UCSD-AML1 (cell line): ENCODE results near the gene NKD1.

ENCODE experiments used
- DNase-seq: peaks from one replicate; lab custom pipeline; 2025; ENCODE audit not compliant: unreplicated experiment; lab: John Stamatoyannopoulos, UW

NKD1 gene

GRCh38 chr16:50519001-50519400 is 29.2 kb upstream of the NKD1 start:
- DNase-seq, result no peak

DNA sequence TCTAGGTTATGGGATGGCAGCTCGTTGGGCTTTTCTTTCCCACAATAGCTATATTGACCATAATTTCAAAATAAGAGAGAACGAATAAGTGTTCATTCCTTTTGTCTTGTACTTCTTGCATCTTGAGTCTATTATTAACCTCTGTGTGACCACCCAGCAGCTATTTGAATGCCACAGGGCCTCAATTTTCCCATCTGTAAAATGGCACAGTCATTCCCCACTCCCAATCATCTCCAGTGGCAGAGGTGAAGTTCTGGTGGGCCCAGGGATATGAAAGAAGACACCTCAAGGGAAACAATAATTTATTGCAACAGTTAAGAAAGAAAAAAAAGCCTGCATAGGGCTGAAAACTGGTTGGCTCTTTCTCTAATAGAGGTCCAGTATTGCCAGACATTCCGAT is 28.6 kb upstream of the NKD1 start:
- no peak for DNase-seq

DNA sequence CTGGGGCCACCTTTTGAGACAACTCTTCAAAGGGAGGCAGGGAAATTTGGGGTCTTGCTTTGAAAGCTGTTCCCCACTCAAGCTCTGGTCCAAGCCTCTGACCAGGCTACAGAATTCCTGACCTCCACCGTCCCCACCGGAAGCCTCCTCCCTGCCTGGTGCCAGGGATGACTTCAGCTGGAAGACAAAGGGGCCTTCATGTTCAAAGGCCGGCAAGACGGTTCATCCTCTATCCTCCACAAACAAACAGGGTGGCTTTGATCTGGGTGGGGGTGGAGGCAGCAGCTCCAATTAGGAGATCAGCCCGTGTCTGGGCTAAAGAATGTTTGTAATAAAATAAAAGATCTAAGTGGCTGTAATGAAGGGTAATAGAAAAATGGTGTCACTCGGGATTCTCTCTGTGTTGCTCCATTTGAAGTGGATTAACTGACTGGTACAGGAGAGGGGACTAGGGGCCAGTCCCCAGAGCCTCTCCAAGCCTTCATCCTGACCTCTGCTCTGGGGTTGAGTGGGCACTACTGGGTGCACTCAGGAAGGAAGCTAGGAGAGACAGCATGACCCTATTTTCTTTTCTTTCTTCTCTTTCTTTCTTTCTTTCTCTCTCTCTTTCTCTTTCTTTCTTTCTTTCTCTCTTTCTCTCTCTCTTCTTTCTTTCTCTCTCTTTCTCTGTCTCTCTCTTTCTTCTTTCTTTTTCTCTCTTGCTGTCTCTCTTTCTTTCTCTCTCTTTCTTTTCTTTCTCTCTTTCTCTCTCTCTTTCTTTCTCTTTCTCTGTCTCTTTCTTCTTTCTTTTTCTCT is 27.5 kb upstream of the NKD1 start:
- no peak for DNase-seq

DNA sequence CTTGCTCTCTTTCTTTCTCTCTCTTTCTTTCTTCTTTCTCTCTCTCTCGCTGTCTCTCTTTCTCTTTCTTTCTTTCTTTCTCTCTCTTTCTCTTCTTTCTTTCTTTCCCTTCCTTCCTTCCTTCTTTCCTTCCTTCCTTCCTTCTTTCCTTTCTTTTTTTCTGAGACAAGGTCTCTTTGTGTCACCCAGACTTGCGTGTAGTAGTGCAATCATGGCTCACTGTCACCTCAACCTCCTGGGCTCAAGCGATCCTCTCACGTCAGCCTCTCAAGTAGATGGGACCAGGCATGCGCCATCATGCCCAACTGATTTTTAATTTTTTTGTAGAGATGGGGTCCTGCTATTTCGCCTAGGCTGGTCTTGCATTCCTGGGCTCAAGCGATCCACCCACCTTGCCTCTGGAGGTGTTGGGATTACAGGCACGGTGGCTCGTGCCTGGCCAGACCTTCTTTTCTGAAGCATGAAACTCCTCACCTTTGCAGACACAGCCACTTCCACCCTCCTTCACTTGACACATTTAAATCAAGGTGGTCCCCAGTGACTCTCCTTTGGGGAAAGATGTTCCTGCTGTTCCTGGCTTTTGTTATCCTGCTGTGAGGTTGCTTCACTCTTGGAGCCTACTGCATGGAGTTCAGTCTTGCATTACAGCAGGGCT is 26.8 kb upstream of the NKD1 start:
- DNase-seq, result no peak

GRCh38 chr16:50522324-50522723 is 25.9 kb upstream of the NKD1 start:
- DNase-seq, result no peak

DNA sequence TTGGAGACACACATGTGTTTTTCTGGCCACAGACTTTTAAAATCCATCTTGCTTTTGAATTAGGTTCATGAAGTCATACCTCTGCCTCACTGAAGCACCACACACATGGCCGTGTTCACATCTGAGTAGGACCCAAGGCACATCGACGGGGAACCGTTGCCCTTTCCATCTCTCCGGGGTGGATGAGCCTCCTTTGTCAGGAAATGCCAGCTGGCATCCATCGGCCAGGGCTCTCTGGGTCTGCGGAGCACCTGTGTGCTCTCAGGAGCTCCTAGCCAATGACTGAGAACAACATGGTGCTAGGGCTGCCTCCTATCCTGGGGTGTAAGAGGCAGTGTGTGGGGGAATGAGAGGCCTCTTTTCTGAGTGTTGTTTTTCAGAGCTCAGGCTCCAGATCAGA is 24.5 kb upstream of the NKD1 start:
- no peak for DNase-seq

DNA sequence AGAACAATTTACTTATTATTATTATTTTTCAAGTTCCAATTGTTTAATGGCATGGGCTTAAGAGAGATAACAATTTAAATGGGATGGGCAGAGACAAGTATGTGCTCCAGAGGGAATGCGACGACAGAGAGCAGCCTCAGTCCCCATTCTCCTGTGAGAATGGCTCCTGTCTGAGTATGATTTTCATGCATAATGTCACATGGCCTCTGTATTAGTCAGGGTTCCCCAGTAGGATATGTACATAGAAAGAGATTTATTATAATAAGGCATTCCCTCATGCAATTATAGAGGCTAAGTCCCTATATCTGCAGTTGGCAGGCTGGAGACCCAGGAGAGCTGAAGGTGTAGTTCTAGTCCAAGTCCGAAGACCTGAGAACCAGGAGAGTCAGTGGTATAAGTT is 22.9 kb upstream of the NKD1 start:
- DNase-seq, result no peak

DNA sequence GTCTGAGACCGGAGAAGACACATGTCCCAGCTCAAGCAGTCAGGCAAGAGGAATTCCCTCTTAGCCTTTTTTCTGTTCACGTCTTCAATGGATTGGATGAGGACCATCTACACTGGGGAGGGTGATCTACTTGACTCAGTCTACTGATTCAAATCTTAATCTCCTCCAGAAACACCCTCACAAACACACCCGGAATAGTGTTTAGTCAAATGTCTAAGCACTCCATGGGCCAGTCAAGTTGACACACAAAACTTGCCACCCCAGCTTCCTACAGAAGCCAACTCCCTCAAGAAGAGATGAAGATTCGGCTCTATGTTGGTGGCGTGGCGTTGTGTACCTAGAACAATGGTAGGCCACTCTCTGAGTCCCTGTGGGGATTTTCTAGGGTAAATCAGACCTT is 22.5 kb upstream of the NKD1 start:
- DNase-seq, result no peak

DNA sequence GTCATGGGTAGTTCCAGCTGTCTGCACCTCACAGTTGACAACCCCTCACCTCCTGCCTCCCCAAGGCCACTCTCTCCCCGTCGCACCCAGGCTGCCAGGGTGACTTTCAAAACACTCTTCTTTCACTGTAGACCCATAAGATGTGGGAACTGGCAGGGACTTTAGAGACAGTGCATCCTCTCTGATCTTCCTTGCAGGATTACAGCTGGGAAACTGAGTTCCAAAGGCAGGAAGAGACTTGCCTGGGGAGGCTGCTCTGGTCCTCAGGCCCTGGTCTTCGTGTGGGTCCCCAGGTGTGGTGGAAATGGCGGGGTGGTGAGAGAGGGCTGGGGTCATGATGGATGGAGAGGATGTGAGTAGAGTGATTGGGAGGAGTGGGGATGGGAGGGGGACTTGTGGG is 21.9 kb upstream of the NKD1 start:
- no peak for DNase-seq

GRCh38 chr16:50526796-50527195 is 21.4 kb upstream of the NKD1 start:
- DNase-seq, result no peak

GRCh38 chr16:50528820-50529219 is 19.4 kb upstream of the NKD1 start:
- no peak for DNase-seq

DNA sequence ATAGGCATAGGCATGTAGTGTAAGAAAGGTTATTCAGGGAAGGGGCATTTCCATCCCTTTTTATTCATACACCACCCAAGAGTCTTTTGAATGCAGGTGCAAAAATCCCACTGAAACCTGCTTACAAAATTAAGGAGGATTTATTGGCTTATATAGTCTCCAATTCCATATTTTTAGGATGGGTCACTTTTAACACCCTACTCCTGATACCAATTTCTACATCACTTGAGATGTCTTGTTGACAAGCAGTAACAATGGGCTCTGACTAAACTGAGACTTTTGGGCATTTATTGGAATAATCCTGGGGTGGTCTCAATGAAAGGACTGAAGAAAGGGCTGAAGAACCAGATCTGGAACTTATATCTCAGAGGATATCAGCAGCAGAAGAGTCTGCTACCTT is 18.9 kb upstream of the NKD1 start:
- no peak for DNase-seq

DNA sequence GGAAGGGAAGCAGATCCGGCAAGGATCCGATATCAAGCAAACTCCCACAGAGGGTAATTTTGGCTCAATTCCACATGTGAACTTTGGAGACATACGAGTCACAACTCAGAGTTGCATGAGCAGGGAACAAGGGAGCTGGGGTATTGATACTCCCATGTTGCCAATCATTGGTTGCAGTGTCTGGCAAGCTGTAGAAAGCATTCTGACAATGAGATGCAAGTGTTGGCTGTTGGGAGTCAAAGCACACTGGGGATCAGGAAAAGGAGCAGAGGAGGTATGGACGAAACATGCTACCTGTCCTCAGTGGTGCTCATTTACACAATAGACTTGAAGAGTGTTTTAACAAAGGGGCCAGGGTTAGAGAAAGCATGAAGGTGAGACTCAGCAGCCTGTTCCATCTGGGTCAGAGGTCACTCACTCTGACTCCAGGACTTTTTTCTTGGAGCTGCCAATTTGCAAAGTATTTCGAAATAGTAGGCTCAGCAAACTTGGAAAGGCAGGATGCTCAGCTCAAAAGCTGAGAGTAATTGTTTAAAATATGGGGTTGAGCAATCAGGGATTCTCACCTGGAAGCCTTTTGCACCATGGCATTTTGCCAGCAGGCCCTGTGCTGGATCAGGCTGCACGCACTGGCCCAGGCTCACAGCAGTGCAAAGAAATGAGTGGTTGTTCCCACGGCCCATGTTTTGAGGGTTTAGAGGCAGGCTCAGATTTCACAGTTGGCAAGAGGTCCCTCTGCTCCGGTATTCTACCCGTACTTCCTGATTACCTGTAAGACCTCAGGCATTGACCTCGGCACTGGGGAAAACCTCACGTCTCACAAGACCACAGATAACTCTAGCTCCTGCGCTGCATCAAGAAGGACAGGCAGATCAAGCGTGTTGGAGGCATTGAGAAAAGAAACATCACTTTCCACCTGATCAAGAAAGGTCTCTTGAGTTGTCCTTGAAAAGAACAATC is 17.6 kb upstream of the NKD1 start:
- no peak for DNase-seq

- no peak for DNase-seq
These were observed 16.8 kb upstream of the NKD1 start for GRCh38 chr16:50531359-50531758.

- DNase-seq, result no peak
These were observed 16.3 kb upstream of the NKD1 start for GRCh38 chr16:50531901-50532300.

DNA sequence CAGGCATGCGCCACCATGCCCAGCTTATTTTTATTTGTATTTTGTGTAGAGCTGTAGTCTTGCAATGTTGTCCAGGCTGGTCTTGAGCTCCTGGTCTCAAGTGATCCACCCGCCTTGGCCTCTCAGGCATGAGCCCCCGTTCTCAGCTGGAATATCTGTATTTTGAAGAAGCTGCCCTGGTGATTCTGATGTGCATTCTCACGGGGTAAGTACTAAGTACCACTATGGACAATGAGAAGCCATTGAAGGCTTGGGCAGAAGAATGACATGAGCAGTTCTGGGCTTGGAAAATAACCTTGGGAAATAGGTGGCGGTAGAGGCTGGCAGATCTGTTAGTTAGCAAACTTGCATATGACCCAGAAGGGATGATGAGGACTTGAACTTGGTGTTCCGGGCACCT is 15.6 kb upstream of the NKD1 start:
- DNase-seq, result no peak

- DNase-seq, result no peak
These were observed 14.9 kb upstream of the NKD1 start for GRCh38 chr16:50533317-50533716.

GRCh38 chr16:50534091-50534490 is 14.1 kb upstream of the NKD1 start:
- DNase-seq, result no peak

GRCh38 chr16:50534556-50534955 is 13.6 kb upstream of the NKD1 start:
- no peak for DNase-seq

DNA sequence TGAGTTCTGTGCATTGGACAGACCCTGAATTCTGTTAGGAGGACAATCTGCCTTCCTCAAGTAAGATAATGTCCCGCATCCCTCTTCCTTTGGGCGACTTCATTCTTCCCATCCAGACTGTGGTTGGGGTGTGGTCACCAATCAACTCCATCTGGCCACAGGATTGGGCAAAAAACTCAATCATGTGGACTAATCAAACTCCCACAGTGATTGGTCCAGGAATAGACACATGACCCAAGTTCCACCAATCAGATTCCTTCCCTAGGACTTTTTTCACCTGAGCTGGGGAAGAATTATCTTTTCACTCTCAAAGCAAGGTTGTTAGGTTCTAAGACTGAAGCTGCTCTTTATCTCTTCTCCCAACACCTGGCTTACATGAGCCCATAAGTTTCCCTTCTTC is 13.2 kb upstream of the NKD1 start:
- DNase-seq, result no peak

DNA sequence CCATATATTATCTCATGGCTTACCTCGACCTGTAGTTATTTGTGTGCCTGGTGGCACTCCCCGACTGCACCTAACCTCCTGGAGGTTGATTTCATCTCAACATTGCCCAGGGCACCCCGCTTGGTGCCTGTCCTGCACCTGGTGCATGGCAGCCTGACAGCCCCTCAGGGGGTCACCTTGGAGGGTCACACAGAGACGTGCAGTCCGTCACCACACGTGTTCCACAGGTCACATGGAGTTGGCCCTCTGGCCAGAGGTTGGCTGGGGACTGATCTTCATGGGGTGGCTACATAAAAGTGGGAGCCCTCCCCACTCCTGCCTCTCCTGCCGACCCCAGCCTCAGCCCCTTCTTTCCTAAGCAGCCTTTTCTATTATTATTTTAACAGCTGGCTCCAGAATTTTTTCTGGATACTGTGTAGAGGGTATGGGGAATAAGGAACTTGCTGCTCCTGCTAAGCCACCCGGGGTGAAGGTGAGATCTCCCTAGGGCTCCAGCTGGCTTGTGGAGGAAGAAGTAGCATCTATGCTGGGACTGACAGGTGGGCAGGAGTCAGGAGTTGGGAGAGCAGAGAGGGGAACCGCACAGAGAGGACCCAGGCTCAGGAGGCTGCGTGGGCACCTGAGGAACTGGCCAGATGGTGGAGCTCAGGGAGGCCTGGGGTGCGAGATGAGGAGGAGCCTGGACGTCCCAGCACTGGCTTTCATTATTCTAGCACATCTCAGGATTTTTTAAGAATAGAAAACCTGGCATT is 12.5 kb upstream of the NKD1 start:
- no peak for DNase-seq
